GM21360 (cell line): ENCODE measurements around the gene JPH2.

ENCODE experiments used
- ATAC-seq: cut with Tn5 transposase; IDR thresholded peaks from one replicate; pipeline ENCODE4 v1.9.1; 2021; ENCODE audit warnings: mild to moderate bottlenecking, moderate library complexity; ENCODE audit not compliant: unreplicated experiment

The JPH2 gene

DNA sequence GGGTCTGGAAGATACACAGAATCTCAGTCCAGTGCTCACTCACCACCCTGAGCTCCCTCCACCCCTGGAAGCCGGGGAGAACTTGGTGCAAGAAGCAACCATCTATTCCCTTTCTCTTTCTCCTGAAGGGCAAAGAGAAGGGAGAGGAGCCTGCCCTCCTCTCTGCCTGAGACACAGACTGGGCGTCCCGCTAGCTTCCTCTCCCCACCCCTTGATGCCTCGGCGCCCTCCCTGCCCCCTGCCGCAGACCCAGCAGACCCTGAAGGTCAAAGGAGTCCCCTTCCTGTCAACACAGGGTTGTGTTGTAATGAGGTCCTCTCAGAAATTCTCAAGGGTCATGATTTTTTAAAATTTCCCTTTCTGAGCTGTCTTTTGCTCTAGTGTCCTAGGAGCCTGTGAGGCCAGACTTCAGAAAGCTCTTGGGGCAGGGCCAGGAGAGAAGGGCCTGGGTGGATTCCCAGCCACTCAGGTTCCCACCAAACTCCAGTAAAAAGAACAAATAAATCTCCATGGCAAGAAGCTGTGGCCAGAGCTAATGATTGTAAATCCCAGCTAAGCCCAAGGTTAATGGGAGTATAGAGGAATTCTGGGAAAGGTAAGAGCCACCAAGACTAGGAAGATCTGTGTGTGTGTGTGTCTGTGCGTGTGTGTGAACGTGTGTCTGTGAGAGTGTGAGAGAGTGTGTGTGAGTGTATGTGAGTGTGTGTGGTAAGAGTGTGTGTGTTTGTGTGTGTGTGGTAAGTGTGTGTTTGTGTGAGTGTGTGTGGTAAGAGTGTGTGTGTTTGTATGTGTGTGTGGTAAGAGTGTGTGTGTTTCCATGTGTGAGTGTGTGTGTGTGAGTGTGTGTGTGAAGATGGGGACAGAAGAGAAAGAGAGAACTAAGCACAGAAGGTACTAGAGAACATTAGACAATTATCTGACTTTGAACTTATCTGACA is 1.1 kb upstream of the JPH2 start:
- ATAC-seq, result no peak

DNA sequence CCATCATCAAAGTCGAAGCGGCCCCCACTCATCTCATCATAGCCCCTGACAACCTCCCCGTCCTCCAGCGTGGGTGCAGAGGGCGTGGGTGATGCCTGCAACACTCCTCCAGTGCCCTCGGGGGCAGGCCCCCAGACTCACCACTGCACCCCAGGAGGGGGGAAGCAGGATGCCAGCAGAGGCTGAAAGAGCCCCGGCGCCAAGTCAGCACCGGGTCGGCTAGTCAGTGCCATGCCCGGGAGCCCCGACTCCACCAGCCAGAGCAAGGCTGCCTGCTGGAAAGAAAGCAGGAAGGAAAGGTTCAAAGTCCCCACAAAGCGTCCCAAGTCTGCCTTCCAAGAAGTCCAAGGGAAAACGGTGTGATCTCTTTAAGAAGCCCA is 324 bp downstream of the JPH2 start:
- no peak for ATAC-seq

DNA sequence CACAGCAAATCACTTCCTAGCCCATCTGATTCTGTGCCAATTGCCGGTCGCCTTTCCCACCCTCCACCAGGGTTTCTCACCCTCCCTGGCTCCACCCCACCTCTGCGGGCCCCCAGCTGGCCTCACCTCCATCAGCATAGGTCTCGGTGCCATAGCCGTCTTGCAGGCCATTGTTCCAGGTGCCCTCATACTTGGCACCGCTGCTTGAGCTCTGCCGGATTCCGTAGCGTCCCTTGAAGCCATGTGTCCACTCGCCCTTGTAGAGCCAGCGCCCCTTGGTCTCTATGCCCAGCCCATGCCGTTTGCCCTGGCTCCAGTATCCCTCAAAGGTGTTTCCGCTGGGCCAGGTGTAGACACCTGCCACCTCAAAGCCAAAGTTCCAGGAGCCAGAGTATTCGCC is 787 bp downstream of the JPH2 start:
- no peak for ATAC-seq

DNA sequence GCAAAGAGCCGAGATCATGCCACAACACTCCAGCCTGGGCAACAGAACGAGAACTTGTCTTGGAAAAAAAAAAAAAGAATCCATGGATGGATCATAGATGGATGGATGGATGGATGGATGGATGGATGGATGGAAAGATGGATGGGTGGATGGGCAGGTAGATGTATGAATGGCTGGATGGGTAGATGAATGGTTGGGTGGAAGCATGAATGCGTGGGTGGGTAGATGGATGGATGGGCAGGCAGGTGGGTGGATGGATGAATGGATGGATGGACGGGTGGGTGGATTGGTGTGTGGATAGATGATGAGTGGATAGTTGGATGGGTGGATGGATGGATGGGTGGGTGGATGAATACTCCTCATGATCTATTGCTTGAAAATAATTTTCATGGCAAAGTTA is 1.4 kb downstream of the JPH2 start:
- ATAC-seq, result no peak

DNA sequence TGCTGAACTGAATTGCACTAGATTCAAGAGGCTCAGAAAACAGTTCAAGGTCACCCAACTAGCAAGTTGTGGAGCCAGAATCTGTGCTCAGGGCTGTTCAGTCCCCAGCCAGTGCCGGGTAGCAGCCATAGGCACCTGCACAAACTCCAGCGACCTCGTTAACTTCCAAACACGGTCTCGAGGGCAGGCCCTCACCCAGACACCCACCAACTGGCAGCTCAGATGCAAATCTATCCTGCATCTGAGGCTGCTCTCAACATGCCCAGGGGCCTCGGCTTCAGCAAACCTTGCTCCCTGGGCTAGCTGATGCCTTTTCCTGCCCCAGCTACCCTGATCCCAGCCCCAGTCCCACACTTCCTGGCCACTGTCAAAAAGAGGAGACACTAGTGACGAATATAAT is 3.7 kb downstream of the JPH2 start:
- ATAC-seq, result no peak

DNA sequence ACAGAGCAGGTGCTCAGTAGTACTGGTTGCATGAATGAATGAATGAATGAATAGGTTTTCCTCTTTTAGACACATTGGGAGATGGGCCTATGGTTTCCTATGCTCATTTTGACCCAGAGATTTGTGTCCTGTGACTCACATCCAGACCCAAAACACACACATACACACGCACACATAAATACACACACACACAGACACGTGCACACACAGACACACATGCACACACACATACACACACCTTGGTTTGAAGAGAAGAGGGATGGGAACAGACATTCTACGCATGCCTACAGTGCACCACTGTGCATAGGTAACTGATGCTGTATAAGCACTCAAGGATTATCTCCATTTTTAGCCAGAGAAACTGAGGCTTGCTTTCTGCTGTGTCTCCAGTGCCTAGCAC is 4.1 kb downstream of the JPH2 start:
- ATAC-seq, result no peak

DNA sequence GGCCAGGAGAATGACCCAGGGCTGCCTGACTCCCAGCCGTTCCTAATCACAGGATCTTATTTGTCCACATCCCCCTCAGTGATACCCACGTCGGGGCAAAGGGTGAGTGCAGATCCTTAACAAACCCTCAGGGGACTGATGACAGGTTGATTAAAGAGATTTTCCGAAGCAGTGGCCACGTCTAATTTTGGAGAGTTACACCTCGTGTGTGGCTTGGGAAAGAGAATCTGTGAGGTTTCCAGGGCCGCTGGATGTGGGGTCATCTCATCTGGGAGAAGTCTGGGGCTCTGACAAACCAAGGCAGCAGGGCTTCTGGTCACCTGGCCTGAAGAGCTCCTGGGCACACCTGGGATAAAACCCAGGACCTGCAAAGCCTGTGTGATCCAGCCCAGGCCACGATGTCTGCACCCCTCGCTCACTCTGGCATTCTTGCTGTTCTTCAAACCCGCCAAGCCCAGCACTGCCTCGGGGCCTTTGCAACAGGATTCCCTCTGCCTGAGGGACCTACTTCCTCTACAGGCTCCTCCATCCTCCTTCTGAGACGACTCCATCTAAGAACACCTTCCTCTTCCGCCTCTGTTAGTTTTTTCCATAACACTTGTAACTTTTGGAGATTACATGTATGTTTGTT is 4.7 kb downstream of the JPH2 start:
- ATAC-seq, result no peak

DNA sequence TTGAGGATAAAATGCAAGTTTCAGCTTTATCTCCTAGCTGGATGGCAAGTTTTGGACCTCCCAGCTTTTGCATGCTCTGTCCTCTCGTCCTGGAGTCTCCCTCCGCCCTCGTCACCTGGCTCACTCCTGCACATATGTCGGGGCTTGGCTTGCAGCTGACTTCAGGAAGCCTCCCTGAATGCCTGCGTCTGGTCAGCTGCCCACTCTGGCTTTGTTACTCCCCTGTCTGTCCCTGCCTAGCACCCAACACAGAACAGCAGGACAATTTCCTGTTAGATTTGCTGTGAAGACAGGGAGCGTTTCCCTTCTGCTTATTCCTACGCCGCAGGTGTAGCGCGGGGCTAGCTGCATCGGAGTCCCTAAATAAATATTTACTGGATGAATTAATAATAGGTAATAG is 5.4 kb downstream of the JPH2 start:
- ATAC-seq, result no peak

DNA sequence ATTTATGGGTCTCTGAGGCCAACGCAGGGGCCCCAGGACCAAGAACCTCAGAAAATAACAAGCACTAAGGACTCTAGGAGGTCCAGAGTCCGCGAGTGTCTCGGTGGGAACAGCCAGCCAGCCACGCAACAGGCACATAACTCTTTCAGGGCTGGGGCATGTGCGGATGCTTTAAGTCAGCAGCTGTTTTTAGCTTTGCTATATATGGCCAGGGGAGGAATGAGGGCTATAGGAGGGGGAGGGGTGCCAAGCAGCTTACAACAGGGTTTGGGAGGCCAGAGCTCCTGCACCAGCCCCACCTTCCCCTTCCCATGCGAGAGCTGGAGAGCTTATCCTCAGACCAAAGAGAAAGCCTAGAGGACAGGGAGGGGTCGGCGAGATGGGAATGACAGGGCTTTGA is 6.2 kb downstream of the JPH2 start:
- no peak for ATAC-seq

DNA sequence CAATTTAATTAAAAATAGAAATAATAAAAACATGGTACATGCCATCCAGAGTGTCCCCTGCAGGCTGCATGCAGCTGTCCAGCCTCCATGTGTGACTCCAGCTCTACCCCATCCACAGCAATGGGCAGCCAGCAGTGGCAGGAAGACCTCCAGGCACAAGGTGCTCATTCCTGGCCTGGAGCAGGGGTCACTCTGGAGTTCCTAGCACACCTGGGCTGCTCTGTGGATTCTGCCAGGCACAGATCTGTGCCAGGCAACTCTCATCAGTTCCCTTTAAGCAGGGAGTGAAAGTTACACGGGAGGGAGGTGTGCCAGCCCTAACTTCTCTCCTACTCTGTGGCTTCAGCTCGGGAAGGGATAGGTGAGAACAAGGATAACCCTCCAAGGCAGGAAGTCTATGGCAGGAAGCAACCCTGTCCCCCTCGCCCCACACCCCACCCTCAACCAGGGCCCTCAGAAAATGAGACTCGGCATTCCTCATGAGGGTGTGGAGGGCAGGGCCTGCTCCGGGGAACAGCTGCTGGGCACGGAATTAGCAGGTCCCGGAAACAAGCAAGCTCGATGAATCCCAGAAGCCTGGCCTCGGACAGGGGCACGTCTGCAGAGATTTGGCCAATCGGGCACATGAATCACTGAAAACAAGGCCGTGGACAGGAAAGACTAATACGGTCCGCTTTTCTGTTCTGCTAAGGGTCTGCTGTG is 10.0 kb downstream of the JPH2 start:
- no peak for ATAC-seq

DNA sequence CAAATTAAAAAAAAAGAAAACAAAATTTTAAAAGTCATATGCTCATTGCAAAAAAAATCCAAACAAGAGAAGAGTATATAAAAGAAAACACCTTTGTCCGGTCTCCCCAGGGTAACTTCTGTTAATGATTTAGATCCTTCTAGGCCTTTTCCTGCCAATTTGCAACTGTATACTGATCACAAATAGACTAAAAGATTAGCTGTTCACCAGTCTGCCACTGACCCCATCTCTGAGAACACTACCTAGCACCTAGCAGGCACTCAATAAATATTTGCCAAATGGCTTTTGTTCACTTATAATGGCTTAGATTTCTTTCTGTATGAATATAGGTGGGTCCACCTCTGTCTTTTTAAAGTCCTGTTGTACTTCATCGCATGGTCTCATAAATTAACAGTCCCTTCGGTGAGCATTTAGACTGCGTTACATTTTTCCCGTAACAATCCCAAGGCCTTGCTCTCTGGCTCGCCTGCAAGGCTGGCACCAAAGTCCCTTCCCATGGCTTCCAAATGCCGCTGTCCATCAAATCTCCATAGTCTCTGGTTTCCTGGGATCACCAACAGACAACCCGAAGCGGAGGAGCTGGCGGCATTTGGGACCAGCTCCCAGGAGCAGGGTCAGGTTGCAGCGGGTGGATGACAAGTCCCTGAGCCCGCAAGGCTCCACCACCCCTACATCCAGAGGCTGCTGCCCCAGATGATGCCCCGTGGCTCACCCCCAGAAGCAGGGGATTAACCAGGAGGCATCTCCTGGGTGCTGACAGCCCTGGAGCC is 11.8 kb downstream of the JPH2 start:
- no peak for ATAC-seq

DNA sequence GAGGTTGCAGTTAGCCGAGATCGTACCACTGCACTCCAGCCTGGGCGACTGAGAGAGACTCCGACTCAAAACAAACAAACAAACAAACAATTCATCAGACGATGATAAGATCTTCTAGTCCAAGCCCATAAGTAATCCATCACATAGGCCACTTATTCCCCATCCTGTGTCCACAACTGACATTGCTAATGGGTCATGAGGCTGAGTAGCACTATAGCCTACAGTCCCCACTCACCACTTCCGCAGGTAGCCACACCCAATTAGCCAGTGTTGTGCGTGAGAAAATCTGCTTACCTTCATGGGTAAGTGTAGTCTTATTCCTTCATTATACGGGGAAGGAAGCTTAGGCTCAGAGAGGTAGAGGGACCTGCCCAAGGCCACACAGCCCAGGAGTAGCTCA is 13.1 kb downstream of the JPH2 start:
- ATAC-seq, result no peak

DNA sequence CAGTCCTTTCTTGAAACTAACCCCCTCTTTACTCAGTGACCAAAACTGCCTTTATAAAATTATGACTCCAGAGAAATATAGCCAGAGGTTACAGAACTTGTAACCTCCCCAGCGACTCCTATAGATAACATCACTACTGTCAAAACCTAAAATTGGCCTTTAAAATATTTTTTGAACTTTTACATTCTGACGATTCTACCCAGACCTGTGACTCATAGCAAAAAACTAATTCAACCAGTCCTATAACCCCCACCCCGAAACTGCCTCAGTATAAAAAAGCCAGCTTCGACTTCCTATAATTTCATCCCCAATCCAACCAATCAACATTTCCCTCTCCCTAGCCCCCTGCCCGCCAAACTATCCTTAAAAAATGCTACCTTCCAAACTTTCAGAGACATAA is 13.9 kb downstream of the JPH2 start:
- no peak for ATAC-seq

DNA sequence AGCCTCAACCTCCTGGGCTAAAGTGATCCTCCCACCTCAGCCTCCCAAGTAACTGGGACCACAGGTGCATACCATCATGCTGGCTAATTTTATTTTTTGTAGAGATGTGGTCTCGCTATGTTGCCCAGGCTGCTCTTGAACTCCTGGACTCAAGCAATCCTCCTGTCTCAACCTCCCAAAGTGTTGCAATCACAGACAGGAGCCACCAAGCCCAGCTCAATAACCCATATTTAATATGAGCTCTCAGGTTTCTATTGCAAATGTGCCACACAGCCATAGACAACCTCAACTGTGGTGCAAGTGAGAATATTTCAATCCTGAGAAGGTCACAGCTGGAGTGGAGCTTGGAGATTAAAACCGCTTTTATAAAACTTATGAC is 14.4 kb downstream of the JPH2 start:
- no peak for ATAC-seq

DNA sequence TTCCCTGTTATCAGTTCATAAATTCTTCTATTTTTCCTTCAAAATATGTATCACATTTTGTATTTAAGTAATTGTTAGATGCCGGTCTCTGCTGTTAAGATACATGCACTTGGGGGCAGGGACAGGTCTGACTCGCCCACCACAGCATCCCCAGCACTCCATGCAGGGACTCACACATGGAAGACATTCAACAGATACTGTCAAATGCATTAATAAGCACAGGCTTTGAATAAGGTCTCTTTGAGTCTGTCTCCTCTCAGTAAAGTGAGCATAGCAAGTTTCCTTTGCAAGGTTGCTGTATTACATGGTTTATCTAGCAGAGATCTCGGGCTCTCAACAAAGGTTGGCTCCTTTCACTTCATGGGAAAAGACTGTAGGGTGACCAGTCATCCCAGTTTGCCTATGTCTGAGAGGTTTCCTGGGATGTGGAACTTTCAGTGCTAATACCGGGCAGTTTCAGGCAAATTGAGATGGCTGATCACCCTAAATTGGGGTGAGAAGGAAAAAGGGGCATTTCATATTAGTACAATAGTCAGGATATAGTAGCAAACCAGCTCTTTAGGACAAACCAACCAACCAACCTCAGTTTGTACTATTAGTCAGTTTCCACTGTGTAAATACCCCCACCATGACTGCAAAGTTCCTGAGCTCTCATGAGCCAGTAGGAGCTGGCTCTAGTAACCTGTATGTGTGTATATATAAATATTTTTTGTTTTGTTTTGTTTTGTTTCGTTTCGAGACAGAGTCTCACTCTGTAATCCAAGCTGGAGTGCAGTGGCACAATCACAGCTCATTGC is 15.0 kb downstream of the JPH2 start:
- ATAC-seq, result no peak

DNA sequence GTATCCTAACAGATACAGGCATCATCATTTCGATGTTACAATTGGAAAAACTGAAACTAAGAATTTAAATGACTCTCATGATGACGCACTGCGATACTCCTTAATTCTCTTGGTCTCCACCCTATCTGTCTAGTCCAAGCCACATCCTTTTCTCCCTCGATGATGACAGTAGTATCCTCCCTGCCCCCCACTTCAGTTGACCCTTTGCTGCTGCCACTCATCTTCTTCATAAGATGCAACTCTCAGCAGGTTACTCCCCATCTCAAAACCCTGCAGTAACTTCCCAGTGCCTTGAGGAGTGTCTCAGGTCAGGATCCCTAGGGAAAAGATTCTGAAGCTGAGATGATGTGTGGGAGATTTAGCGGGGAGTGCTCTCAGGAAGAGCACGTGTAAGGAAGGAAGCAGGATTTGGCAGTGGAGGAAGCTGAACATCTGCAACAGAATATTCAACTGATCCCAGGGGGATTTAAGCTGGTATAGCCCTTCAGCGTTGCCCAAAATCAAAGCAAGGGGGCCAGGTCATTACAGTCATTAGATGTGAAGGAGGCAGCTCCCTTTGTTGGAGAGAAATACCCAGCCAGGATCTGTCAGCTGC is 16.1 kb downstream of the JPH2 start:
- ATAC-seq, result no peak

DNA sequence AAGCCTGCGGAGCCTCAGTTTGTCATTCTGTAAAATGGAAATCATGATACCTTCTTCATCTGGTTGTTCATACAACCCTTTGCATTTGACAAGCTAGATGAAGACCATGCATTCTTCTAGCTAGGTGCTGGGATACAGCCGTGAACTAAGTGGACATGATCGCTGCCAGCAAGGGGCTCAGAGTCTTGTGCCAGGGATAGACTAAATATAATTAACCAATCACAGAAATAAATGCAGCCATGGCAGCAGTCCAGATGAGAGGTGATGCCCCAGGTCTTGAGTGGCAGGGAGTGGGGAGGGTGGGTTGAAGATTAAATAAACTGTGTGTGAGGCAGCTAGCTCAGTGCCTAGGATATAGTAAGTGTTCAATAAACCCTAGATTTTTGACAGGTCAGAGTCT is 19.3 kb downstream of the JPH2 start:
- ATAC-seq, result no peak

DNA sequence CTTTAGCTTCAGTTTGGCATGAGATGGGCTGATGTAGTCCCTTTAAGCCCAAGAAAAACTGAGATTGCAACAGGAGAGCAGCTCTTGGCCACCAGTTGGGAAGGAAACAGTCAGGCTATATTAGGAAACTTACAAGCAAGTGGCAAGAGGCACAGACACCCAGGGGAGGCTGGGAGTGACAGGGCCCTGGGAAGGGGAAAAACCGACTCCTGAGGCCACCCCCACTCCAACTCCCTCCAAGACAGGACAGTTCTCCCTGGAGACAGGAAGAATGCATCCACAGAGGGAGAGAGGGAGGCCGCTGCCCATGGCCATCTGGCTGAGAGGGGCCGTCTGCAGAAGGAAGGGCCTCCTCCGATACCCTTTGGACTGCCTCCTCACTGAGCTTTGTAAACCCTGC is 20.5 kb downstream of the JPH2 start:
- no peak for ATAC-seq

DNA sequence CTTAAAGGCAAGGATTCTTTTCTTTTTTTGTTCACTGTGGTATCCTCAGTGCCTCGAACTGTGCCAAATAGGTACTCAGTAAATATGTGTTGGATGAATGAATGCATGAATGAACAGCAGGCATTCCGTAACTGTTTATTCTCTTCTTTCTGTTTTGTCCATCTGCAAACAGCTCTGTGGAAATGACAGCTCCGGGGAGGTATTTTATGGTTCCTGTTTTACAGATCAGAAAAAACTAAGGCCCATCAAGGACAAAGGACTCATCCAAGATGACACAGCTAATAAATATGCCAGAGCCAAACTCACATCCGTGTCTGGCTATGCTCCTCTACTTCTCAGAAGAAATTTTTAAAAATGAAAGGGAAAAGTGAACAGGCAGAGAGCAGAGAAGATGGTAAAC is 21.0 kb downstream of the JPH2 start:
- no peak for ATAC-seq

DNA sequence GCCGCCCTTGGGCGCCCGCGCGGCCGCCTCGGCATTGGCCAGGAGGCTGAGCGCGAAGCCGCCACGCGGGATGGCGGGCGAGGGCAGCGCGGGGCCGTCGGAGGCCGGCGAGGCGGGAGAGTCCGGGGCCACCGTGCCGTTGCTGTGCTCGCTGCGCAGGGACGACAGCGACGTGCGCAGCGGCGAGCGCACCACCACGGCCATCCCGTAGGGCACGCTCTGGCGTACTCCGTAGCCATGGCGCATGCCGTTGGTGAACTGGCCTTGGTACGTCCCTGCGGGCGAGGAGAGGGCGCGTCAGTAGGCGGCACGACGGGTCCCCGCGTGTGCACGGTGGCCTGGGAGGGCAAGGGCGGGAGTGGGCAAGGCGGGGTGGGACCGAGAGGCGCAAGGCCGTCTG is 26.9 kb downstream of the JPH2 start:
- ATAC-seq, result no peak
